Testis (tissue), 3 donors: Measurements from ENCODE around the gene MMRN1. TPM values are rescaled to one million over a fixed set of nuclear protein-coding genes. Genes with fewer than 3 reads are reported as not detected.

Experiments used
- DNase-seq: peaks from one replicate; pipeline ENCODE4 v3.0.0-alpha.2; 2019
- H3K27ac ChIP-seq, 2 donors: fragments of 200-600 bp; sonication (generic); one replicate each; pipeline ENCODE4 v1.5.1; 2019
- H3K27me3 ChIP-seq: fragments of 200-600 bp; sonication (generic); one replicate; pipeline ENCODE4 v1.5.1; 2019
- H3K36me3 ChIP-seq: fragments of 200-600 bp; sonication (generic); one replicate; pipeline ENCODE4 v1.5.1; 2017; ENCODE audit warnings: low read depth; ENCODE audit errors: missing control alignments
- H3K4me1 ChIP-seq: fragments of 200-600 bp; sonication (generic); one replicate; pipeline ENCODE4 v1.5.1; 2019
- H3K4me3 ChIP-seq, 2 donors: fragments of 200-600 bp; sonication (generic); one replicate each; pipeline ENCODE4 v1.5.1; 2017 to 2019
- H3K9me3 ChIP-seq: fragments of 200-600 bp; sonication (generic); one replicate; pipeline ENCODE4 v1.5.1; 2017
- CTCF ChIP-seq, 3 experiments: fragments of 450-650 bp in 2 of 3; fragments of 200-600 bp in 1 of 3; sonication (generic) in 1 of 3; IDR thresholded peaks; one replicate each; pipeline ENCODE4 v1.5.1; 2016 to 2019; ENCODE audit warnings: antibody characterized with exemption in 3 of 3, mild to moderate bottlenecking in 2 of 3, moderate library complexity in 1 of 3
- POLR2A ChIP-seq: fragments of 450-650 bp; IDR thresholded peaks from one replicate; pipeline ENCODE4 v1.6.1; 2017; ENCODE audit warnings: antibody characterized with exemption, mild to moderate bottlenecking, moderate library complexity
- WGBS, 2 donors: methylation state at CpG; one replicate each; pipeline ENCODE4 v1.1.5; 2018; 5-methylcytosine and 5-hydroxymethylcytosine counted together
- intact Hi-C: fragments of 100-400 bp; cut with DNase I; formaldehyde crosslinking; loops from one replicate; pipeline ENCODE4 v1.15.1; 2023; ENCODE audit warnings: low total_unique reads
- polyA plus RNA-seq: library from polyadenylated mRNA; stranded (reverse); fragments of 350-450 nt; fragmentation: Illumina TruSeq; extraction: RNeasy Lipid Tissue Mini Kit (QIAGEN cat#74804); gene quantifications from one replicate; pipeline ENCODE4 v1.2.3, GENCODE V29; 2014; ENCODE audit warnings: low read depth, low replicate concordance; ENCODE audit not compliant: insufficient read depth
- total RNA-seq, 2 donors: library from RNA; depleted of rRNA; stranded (reverse); fragments of >200 nt; gene quantifications; one replicate each; pipeline ENCODE4 v1.2.3, GENCODE V29; 2016

Gene MMRN1
- total and polyA plus RNA-seq, 3 donors from 2014 or later, result 4.8 to 17.4 (median 7.1) TPM

GRCh38 chr4:90001023-90001422 is 106.4 kb downstream of the MMRN1 start:
- TF ChIP-seq POLR2A, result no peak
- Histone ChIP-seq H3K27me3 (no peaks in the 10 kb centered on the region), H3K9me3 (no peaks in the 10 kb centered on the region), H3K4me3 (no peak overlapping the region), H3K27ac (no peak overlapping the region), H3K36me3 (no peaks in the 10 kb centered on the region), H3K4me1 (no peaks in the 10 kb centered on the region)
- WGBS, 2 donors, result 28 to 32% methylated on average over 2 of the region's 2 CpGs
- no peak for DNase-seq
- intact Hi-C loops, result no loop called here

GRCh38 chr4:90002441-90003062 is 107.9 kb downstream of the MMRN1 start:
- DNase-seq, result no peak
- intact Hi-C loops, result no loop called here
- 53 to 67% methylated on average over 5 of the region's 5 CpGs for WGBS, 2 donors

More at GRCh38 chr4:90002441-90003062, 107.9 kb downstream of the MMRN1 start:
- no peak overlapping the region for H3K4me3 ChIP-seq
- H3K4me1 ChIP-seq, result no peaks in the 10 kb centered on the region
- H3K9me3 ChIP-seq, result no peaks in the 10 kb centered on the region
- H3K36me3 ChIP-seq, result no peaks in the 10 kb centered on the region
- H3K27ac ChIP-seq, result no peak overlapping the region
- H3K27me3 ChIP-seq, result no peaks in the 10 kb centered on the region
- no peak for TF ChIP-seq POLR2A
- no peak for TF ChIP-seq CTCF (IDR thresholded peaks at IDR 0.05)

Other genes with a start within 250 kb of the MMRN1 start
- gene SNCA, start 57.7 kb upstream of the MMRN1 start, total RNA-seq, result 1 to 10 TPM; 1.5 to 2.0 TPM
- gene SNCA, start 57.7 kb upstream of the MMRN1 start, polyA plus RNA-seq, result 6.4 TPM
- 100 to 1,000 TPM in 1 of 2 donors, 10 to 100 TPM in 1; 82.8 to 105 TPM for gene CCSER1, start 232.5 kb downstream of the MMRN1 start, total RNA-seq
- 20.2 TPM for gene CCSER1, start 232.5 kb downstream of the MMRN1 start, polyA plus RNA-seq